Astrocyte of the hippocampus (primary cell): ENCODE data around the gene FEN1.
A peak's percentile ranks its signal among the peaks of the same experiment; 100 is the strongest.

Experiments
- DNase-seq: peaks from one replicate; pipeline ENCODE4 v3.0.0; 2011; ENCODE audit warnings: low read depth, low spot score

The FEN1 gene

GRCh38 chr11:61817471-61818202, 24.9 kb downstream of the FEN1 start:
- DNase-seq: no peak

- no peak for DNase-seq
These were observed 27.5 kb downstream of the FEN1 start for GRCh38 chr11:61820174-61820573.

GRCh38 chr11:61826930-61827570, 34.3 kb downstream of the FEN1 start:
- no peak for DNase-seq

GRCh38 chr11:61827571-61828378, 35.1 kb downstream of the FEN1 start, which contains the start of gene FADS2:
Gene FADS2 (plus strand): TSS chr11:61828300. CDS start chr11:61828391, 91 bp downstream.
- DNase-seq: peak; percentile 97

- DNase-seq: no peak
These were observed 35.6 kb downstream of the FEN1 start for GRCh38 chr11:61828379-61828628.

GRCh38 chr11:61828629-61829407, 36.1 kb downstream of the FEN1 start:
- DNase-seq: peak; percentile 69

GRCh38 chr11:61829806-61830205, 37.1 kb downstream of the FEN1 start:
- DNase-seq: no peak

- DNase-seq: peak; percentile 34
These were observed 37.8 kb downstream of the FEN1 start for GRCh38 chr11:61830237-61831105.

- DNase-seq: no peak
These were observed 39.5 kb downstream of the FEN1 start for GRCh38 chr11:61832207-61832606.

GRCh38 chr11:61832754-61833153, 40.0 kb downstream of the FEN1 start:
- DNase-seq: no peak

GRCh38 chr11:61833471-61833870, 40.8 kb downstream of the FEN1 start:
- no peak for DNase-seq

GRCh38 chr11:61833926-61834277, 41.2 kb downstream of the FEN1 start:
- DNase-seq: no peak

GRCh38 chr11:61834278-61835048, 41.8 kb downstream of the FEN1 start:
- peak; percentile 57 for DNase-seq

GRCh38 chr11:61836193-61836592, 43.5 kb downstream of the FEN1 start:
- no peak for DNase-seq

- no peak for DNase-seq
These were observed 44.8 kb downstream of the FEN1 start for GRCh38 chr11:61837411-61838005.

GRCh38 chr11:61838501-61838900, 45.8 kb downstream of the FEN1 start:
- DNase-seq: no peak

GRCh38 chr11:61838921-61839320, 46.2 kb downstream of the FEN1 start:
- no peak for DNase-seq

- DNase-seq: no peak
These were observed 47.0 kb downstream of the FEN1 start for GRCh38 chr11:61839742-61840141.

GRCh38 chr11:61840371-61840770, 47.7 kb downstream of the FEN1 start:
- DNase-seq: no peak
